GM19351 (cell line): ENCODE data around the gene FBXO41.
"Not testable (repeated sequence)": the region's sequence is repeated elsewhere in the genome, so short reads cannot be mapped to it uniquely, and the experiment has no call there.

Source experiments
- ATAC-seq: cut with Tn5 transposase; IDR thresholded peaks from one replicate; pipeline ENCODE4 v1.9.1; 2021; ENCODE audit warnings: mild to moderate bottlenecking, moderate library complexity; ENCODE audit not compliant: unreplicated experiment

Gene FBXO41

GRCh38 chr2:73263540-73264331 is 20.5 kb downstream of the FBXO41 start:
- ATAC-seq, result no peak

GRCh38 chr2:73262691-73263429 is 21.4 kb downstream of the FBXO41 start:
- ATAC-seq, result not testable (repeated sequence)

GRCh38 chr2:73262108-73262651 is 22.1 kb downstream of the FBXO41 start:
- ATAC-seq, result no peak

GRCh38 chr2:73260338-73260984 is 23.8 kb downstream of the FBXO41 start:
- ATAC-seq, result no peak

- no peak for ATAC-seq
Observed at GRCh38 chr2:73259704-73260337, 24.5 kb downstream of the FBXO41 start.

GRCh38 chr2:73259276-73259675 is 25.0 kb downstream of the FBXO41 start:
- ATAC-seq, result no peak

- ATAC-seq, result no peak
Observed at GRCh38 chr2:73258913-73259215, 25.4 kb downstream of the FBXO41 start.

GRCh38 chr2:73258186-73258912 is 25.9 kb downstream of the FBXO41 start:
- ATAC-seq, result no peak

GRCh38 chr2:73257425-73258125 is 26.7 kb downstream of the FBXO41 start:
- ATAC-seq, result no peak

GRCh38 chr2:73257021-73257420 is 27.3 kb downstream of the FBXO41 start:
- ATAC-seq, result no peak

GRCh38 chr2:73256618-73256922 is 27.7 kb downstream of the FBXO41 start:
- no peak for ATAC-seq

GRCh38 chr2:73255907-73256617 is 28.2 kb downstream of the FBXO41 start:
- no peak for ATAC-seq

- no peak for ATAC-seq
Observed at GRCh38 chr2:73255007-73255644, 29.2 kb downstream of the FBXO41 start.

- ATAC-seq, result no peak
Observed at GRCh38 chr2:73254343-73255006, 29.8 kb downstream of the FBXO41 start.

- no peak for ATAC-seq
Observed at GRCh38 chr2:73253901-73254300, 30.4 kb downstream of the FBXO41 start.

GRCh38 chr2:73253400-73253799 is 30.9 kb downstream of the FBXO41 start:
- ATAC-seq, result no peak

- no peak for ATAC-seq
Observed at GRCh38 chr2:73252238-73253027, 31.8 kb downstream of the FBXO41 start.
